ENCODE results near the gene ACTN4. TPM values are rescaled to one million over a fixed set of nuclear protein-coding genes. Genes with fewer than 3 reads are reported as not detected.
"Not testable (repeated sequence)": the region's sequence is repeated elsewhere in the genome, so short reads cannot be mapped to it uniquely, and the experiment has no call there.

The ACTN4 gene
- polyA plus RNA-seq (ENCODE audit: insufficient read length in 4 of 4), result 100 to 1,000 TPM; 655 to 698 (median 680) TPM

- peak in 3 of 4 donors; percentile 90 to 95 (median 93) for DNase-seq (ENCODE audit: low read depth in 4 of 4, low spot score in 2 of 4)
Measured at GRCh38 chr19:38647368-38647965, at the start of gene ACTN4. Gene ACTN4, plus strand, starts transcription at chr19:38647649. Its CDS starts 97 bp downstream, at chr19:38647746.

DNA sequence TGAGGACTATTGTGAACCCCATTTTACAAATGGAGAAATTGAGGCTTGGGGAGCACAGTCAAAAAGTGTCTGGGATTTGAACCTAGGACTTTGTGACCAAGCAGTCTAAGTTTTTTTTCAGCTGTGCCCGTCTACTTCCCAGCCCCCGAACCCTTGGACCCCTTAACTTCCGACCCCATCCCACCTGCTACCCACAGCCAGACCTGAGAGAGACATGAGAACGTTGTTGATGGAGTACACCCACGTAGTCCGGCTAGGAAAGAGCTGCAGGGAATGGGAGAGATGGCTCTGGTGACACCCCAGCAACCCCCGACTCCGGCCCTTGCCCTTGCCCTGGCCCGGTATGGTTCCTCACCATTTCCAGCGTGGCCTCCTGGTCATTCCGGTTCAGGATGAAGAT is 47.7 kb upstream of the ACTN4 start:
- DNase-seq (ENCODE audit: low read depth in 4 of 4, low spot score in 2 of 4), result no peak

DNA sequence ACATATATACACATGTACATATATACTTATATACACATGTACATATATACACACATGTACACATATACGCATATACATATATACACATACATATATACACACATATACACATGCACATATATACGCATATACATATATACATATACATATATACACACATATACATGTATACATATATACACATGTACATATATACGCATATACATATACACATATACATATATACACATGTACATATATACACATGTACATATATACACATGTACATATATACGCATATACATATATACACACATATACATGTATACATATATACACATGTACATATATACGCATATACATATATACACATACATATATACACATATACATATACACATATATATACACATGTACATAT is 44.6 kb upstream of the ACTN4 start:
- not testable (repeated sequence) for DNase-seq (ENCODE audit: low read depth in 4 of 4, low spot score in 2 of 4)

DNA sequence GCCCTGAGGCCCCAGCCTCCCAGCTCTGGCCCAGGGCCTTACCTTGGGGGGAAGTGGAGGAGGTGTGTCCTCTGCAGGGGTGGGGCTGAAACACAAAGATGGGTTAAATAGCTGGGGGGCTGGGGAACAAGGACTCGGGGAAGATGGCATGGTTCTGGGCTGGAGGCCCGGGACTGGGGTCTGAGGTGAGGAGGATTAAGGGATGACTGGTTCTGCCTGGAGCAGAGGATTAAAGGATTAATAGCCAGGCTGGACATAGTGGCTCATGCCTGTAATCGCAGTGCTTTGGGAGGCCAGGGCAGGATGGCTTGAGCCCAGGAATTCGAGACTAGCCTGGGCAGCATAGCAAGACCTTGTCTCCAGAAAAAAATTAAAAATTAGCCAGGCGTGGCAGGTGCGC is 41.3 kb upstream of the ACTN4 start:
- DNase-seq (ENCODE audit: low read depth in 4 of 4, low spot score in 2 of 4), result no peak

- DNase-seq (ENCODE audit: low read depth in 4 of 4, low spot score in 2 of 4), result no peak
Measured at GRCh38 chr19:38614289-38614688, 33.2 kb upstream of the ACTN4 start.

- DNase-seq (ENCODE audit: low read depth in 4 of 4, low spot score in 2 of 4), result no peak
Measured at GRCh38 chr19:38615007-38615581, 32.4 kb upstream of the ACTN4 start.

DNA sequence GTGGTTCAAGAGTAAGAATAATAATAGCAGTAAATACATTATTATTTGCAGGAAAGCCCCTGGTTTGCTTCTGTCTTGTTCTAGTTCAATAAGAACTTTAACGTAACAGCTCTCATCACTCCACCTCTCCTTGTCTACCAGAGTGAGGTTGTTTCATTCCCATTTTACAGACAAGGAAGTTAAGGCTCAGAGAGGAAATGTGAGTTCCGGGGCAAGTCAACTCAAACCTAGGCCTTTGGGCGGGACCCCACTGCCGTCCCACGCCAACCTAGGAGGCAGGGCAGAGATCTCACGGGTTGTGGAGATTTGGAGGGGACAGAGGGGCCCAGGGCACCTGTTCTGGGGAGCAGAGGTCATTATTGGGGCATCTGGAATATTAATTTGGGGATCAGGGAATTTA is 31.2 kb upstream of the ACTN4 start:
- DNase-seq (ENCODE audit: low read depth in 4 of 4, low spot score in 2 of 4), result no peak

- DNase-seq (ENCODE audit: low read depth in 4 of 4, low spot score in 2 of 4), result no peak
Measured at GRCh38 chr19:38617283-38617763, 30.1 kb upstream of the ACTN4 start.

GRCh38 chr19:38617764-38618589 is 29.5 kb upstream of the ACTN4 start, which contains the start of gene MAP4K1:
Gene MAP4K1, minus strand, starts transcription at chr19:38617953. Its CDS starts 58 bp downstream, at chr19:38617895.
- DNase-seq (ENCODE audit: low read depth in 4 of 4, low spot score in 2 of 4), result no peak

- peak; percentile 93 to 99 (median 99) for DNase-seq (ENCODE audit: low read depth in 4 of 4, low spot score in 2 of 4)
Measured at GRCh38 chr19:38618590-38619360, 28.7 kb upstream of the ACTN4 start, which contains the start of gene EIF3K. Gene EIF3K, plus strand, starts transcription at chr19:38619188. Its CDS starts 81 bp downstream, at chr19:38619269.

DNA sequence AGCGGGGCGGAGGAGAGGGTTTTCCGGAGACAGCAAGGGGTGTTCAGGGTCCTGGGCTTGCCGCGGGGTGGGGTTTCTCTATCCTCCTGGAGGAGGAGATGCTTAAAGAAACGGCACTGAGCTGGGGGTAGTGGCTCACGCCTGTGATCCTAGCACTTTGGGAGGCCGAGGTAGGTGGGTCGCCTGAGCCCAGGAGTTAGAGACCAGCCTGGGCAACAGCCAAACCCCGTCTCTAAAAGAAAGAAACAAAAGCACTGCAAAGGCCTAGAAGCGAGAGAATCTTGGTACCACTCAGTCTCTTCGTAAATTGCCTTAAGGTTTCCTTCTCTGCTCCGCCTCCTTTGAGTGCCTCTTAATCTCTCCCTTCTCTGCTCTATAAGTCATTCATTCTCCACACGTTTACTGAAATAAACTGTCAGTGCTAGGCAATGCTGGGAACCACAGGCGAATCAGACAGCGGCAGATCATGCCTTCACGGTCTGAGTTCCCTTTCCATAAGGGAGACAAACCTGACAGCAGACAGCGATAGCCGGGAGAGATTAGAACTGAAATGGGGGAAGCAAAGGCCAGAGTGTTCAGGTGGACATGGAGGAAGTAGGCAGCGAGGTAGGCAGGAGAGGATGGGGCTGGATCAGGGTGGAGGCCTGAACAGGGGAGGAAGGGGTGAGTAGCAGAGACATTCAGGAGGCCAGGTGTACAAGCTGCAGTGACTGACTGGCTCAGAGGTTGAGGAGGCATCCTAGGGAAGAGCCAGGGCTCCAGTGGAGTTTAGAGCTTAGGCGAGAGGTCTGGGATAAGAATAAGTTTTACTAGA is 27.9 kb upstream of the ACTN4 start:
- DNase-seq (ENCODE audit: low read depth in 4 of 4, low spot score in 2 of 4), result no peak

DNA sequence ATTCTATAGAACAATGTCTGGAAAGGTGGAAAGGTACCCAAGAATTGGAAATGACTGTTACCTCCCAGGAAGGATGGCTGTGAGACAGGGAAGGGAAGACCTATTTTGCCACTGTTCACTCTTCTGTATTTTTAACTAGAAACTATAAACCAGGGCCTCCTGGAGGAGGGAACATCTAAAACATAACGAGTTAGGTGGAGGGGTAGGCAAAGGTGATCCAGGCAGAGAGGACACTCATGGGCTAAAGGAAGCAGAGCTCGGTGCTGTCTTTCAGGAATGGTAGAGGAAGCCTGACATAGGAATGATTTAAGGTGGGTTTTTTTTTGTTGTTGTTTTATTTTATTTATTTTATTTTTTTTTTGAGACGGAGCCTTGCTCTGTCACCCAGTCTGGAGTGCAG is 22.6 kb upstream of the ACTN4 start:
- no peak for DNase-seq (ENCODE audit: low read depth in 4 of 4, low spot score in 2 of 4)

GRCh38 chr19:38626401-38626800 is 21.0 kb upstream of the ACTN4 start:
- no peak for DNase-seq (ENCODE audit: low read depth in 4 of 4, low spot score in 2 of 4)

GRCh38 chr19:38629568-38629967 is 17.9 kb upstream of the ACTN4 start:
- DNase-seq (ENCODE audit: low read depth in 4 of 4, low spot score in 2 of 4), result no peak

DNA sequence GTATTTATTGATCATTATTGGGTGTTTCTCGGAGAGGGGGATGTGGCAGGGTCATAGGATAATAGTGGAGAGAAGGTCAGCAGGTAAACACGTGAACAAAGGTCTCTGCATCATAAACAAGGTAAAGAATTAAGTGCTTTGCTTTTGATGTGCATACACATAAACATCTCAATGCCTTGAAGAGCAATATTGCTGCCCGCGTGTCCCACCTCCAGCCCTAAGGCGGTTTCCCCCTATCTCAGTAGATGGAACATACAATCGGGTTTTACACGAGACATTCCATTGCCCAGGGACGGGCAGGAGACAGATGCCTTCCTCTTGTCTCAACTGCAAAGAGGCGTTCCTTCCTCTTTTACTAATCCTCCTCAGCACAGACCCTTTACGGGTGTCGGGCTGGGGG is 16.1 kb upstream of the ACTN4 start:
- not testable (repeated sequence) for DNase-seq (ENCODE audit: low read depth in 4 of 4, low spot score in 2 of 4)

- DNase-seq (ENCODE audit: low read depth in 4 of 4, low spot score in 2 of 4), result not testable (repeated sequence)
Measured at GRCh38 chr19:38631811-38632475, 15.5 kb upstream of the ACTN4 start.

DNA sequence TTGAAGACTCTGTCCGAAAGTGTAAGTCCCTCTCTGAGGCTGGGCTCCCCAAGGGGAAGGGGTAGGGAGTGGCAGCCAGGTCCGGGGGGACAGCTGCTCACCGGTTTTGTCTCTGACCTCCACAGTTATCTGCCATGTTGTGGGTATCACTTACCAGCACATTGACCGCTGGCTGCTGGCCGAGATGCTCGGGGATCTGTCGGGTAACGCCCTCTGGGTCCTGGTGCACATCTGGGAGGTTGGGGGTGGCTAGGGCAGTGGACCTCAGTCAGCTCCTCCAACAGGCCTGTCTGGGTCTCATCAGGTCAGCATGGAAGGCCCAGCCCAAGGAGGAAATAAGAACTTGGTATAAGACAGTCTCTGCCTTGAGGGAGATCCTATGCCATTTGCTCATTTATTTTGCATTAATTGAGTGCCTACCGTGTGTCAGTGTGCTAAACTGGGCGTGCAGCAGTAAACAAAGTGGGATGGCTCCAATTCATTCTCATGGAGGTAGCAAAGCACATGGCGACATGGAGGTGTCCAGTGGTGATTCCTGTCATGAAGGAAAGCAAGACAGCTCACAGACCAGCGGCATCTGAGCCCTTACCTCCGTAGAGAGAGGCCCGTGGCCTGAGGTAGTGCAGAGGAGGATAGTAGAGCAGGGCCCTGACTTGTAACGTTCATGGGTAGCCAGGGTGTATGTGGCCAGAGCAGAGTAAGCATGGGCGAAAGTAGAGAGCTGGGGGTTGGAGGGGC is 14.8 kb upstream of the ACTN4 start:
- no peak for DNase-seq (ENCODE audit: low read depth in 4 of 4, low spot score in 2 of 4)

DNA sequence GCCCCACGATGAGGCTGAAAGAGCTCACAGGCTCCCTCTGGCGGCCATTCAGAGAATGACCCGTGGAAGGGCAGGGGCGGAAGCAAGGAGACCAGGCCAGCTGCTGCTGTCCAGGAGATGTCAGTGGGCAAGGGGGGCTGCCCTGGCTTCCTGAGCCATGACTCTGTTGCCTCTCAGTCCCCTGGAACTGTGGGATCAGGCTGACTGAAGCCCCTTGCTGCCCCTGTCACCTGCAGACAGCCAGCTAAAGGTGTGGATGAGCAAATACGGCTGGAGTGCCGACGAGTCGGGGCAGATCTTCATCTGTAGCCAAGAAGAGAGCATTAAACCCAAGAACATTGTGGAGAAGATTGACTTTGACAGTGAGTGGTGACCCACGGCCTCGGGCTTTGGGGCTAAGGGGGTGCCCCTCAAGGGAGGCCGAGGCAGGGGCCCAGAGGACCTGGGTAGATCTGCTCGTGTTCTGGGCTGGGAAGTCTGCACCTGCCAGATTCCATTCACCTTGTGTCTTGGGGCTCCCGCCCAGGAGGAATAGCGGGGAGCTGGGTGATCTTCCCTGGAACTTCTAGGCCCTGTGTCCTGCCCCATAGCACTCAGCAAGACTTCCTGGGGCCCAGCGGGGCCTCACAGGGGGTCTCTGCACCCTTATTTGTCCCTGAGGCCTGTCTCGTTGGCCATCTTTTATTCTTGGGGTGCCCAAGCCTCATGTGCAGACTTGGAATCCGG is 12.5 kb upstream of the ACTN4 start:
- DNase-seq (ENCODE audit: low read depth in 4 of 4, low spot score in 2 of 4), result peak in 1 of 4 donors; percentile 46

Data from left renal cortex interstitium (tissue), 4 donors.